ENCODE measurements around the gene USP8.
"Not testable (repeated sequence)": the region's sequence is repeated elsewhere in the genome, so short reads cannot be mapped to it uniquely, and the experiment has no call there.

The USP8 gene

GRCh38 chr15:50458348-50459112 lies 34.3 kb downstream of the USP8 start:
- Histone ChIP-seq H3K9ac (ENCODE audit: low read length) (no peak overlapping the region), H3K4me1 (ENCODE audit: control insufficient read depth, low read depth, low read length) (no peaks in the 10 kb centered on the region), H3K36me3 (ENCODE audit: control insufficient read depth, low read depth, low read length) (peaks cover 22% of the 10 kb centered on the region), H3K9me3 (ENCODE audit: control insufficient read depth, low read depth, low read length) (no peaks in the 10 kb centered on the region), H3K4me3 (ENCODE audit: low read length) (no peak overlapping the region), H3K27ac (ENCODE audit: low read length) (no peak overlapping the region), H3K27me3 (ENCODE audit: control insufficient read depth, insufficient read depth, low read length) (no peaks in the 10 kb centered on the region)

DNA sequence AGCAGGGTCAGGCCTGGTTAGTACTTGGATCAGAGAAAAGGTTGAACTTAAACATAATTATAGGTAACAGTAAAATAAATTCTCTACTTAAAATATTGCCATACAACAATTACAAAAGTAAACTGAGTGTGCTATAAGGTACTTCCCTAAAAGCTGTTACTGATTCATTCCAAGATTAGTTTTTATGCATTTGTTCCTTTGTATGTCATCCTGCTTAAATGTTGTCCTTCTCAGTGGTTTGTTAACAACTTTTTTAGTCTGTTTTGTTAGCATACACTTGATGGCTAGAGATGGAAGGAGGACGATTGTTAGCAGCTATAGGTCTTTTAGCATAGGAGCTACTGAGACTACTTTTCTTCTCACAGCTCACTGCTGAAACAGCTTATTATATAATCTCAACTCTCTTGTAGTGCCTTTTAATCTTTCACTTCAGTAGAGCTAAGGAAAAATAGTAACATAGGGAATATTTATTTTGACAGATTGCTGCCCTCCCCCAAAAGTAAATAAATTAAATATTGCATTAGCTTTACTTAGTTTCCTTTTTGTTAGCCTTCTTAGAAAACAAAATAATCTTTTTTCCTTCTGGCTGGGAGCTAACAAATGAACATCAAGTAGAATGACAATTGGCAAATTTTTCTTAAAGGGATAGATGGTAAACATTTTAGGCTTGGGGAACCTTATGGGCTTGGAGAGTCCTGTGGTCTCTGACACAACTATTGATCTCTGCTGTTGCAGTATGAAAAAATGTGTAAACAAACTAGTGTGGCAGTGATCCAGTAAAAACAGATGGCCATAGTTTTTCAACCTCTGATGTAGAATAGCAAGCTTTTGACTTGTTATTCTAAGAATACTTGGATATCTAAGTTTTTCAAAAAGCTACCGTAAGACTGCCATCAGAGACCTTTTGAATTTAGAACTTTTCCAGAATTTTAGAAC lies 39.5 kb downstream of the USP8 start:
- Histone ChIP-seq H3K9me3 (ENCODE audit: control insufficient read depth, low read depth, low read length) (no peaks in the 10 kb centered on the region), H3K36me3 (ENCODE audit: control insufficient read depth, low read depth, low read length) (peaks cover 11% of the 10 kb centered on the region), H3K27ac (ENCODE audit: low read length) (no peak overlapping the region)

DNA sequence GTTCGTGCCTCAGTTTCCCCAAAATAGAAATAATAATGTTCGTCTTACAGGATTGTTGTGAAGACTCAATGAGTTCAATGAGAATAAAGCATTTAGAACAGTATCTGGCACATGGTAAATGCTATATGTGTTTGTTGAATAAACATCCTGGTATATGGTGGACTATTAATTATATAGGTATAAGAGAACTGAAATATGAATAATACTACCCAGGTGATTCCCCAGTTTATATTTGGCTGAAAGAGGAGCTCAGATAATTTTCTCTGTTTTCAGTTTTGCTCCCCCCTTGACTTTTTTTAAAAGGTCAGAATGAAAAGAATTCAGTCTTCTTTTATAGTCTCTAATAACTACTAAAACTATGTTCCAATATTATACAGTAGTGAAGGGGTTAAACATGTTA lies 46.9 kb downstream of the USP8 start:
- peaks cover 4% of the 10 kb centered on the region for H3K4me1 ChIP-seq (ENCODE audit: control insufficient read depth, low read depth, low read length)
- peaks cover 8% of the 10 kb centered on the region for H3K36me3 ChIP-seq (ENCODE audit: control insufficient read depth, low read depth, low read length)
- no peak overlapping the region for H3K9ac ChIP-seq (ENCODE audit: low read length)
- no peak overlapping the region for H3K27ac ChIP-seq (ENCODE audit: low read length)
- H3K9me3 ChIP-seq (ENCODE audit: control insufficient read depth, low read depth, low read length), result no peaks in the 10 kb centered on the region
- no peaks in the 10 kb centered on the region for H3K27me3 ChIP-seq (ENCODE audit: control insufficient read depth, insufficient read depth, low read length)
- no peak overlapping the region for H3K4me3 ChIP-seq (ENCODE audit: low read length)

More for the DNA sequence above, 39.5 kb downstream of the USP8 start:
- no peaks in the 10 kb centered on the region for H3K27me3 ChIP-seq (ENCODE audit: control insufficient read depth, insufficient read depth, low read length)
- H3K4me3 ChIP-seq (ENCODE audit: low read length), result no peak overlapping the region
- peaks cover 13% of the 10 kb centered on the region for H3K4me1 ChIP-seq (ENCODE audit: control insufficient read depth, low read depth, low read length)
- no peak overlapping the region for H3K9ac ChIP-seq (ENCODE audit: low read length)

GRCh38 chr15:50476143-50476542 lies 51.9 kb downstream of the USP8 start:
- H3K9ac ChIP-seq (ENCODE audit: low read length), result no peak overlapping the region
- H3K27ac ChIP-seq (ENCODE audit: low read length), result no peak overlapping the region
- H3K9me3 ChIP-seq (ENCODE audit: control insufficient read depth, low read depth, low read length), result no peaks in the 10 kb centered on the region
- no peaks in the 10 kb centered on the region for H3K4me1 ChIP-seq (ENCODE audit: control insufficient read depth, low read depth, low read length)
- peaks cover 31% of the 10 kb centered on the region for H3K36me3 ChIP-seq (ENCODE audit: control insufficient read depth, low read depth, low read length)
- no peak overlapping the region for H3K4me3 ChIP-seq (ENCODE audit: low read length)
- H3K27me3 ChIP-seq (ENCODE audit: control insufficient read depth, insufficient read depth, low read length), result no peaks in the 10 kb centered on the region

GRCh38 chr15:50484781-50485180 lies 60.6 kb downstream of the USP8 start:
- no peak overlapping the region for H3K27ac ChIP-seq (ENCODE audit: low read length)
- no peak overlapping the region for H3K4me3 ChIP-seq (ENCODE audit: low read length)
- H3K27me3 ChIP-seq (ENCODE audit: control insufficient read depth, insufficient read depth, low read length), result no peaks in the 10 kb centered on the region
- no peaks in the 10 kb centered on the region for H3K9me3 ChIP-seq (ENCODE audit: control insufficient read depth, low read depth, low read length)
- no peak overlapping the region for H3K9ac ChIP-seq (ENCODE audit: low read length)
- H3K36me3 ChIP-seq (ENCODE audit: control insufficient read depth, low read depth, low read length), result peaks cover 37% of the 10 kb centered on the region
- H3K4me1 ChIP-seq (ENCODE audit: control insufficient read depth, low read depth, low read length), result no peaks in the 10 kb centered on the region

GRCh38 chr15:50485389-50485788 lies 61.2 kb downstream of the USP8 start:
- H3K27ac ChIP-seq (ENCODE audit: low read length), result no peak overlapping the region
- H3K36me3 ChIP-seq (ENCODE audit: control insufficient read depth, low read depth, low read length), result peaks cover 44% of the 10 kb centered on the region
- H3K27me3 ChIP-seq (ENCODE audit: control insufficient read depth, insufficient read depth, low read length), result no peaks in the 10 kb centered on the region
- no peaks in the 10 kb centered on the region for H3K4me1 ChIP-seq (ENCODE audit: control insufficient read depth, low read depth, low read length)
- no peak overlapping the region for H3K4me3 ChIP-seq (ENCODE audit: low read length)
- no peaks in the 10 kb centered on the region for H3K9me3 ChIP-seq (ENCODE audit: control insufficient read depth, low read depth, low read length)
- no peak overlapping the region for H3K9ac ChIP-seq (ENCODE audit: low read length)

DNA sequence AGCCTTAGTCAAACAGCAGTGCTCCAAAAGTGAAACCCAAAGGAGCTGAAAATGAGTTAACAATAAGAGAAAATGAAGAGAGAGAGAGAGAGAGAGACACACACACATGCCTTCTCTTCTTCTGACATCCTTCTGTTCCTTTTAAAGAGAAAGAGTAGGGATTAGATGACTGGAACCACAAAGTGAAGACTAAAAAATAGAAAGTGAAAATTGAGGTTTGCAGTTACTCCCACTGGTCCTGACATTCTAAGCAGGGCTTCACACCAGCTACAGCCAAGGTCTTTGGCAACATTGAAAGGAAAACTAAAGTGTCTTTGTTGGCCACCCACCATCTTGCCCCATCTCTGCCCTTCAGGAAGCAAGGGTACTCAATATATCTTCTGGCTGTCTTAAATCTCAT lies 63.1 kb downstream of the USP8 start:
- H3K36me3 ChIP-seq (ENCODE audit: control insufficient read depth, low read depth, low read length), result peaks cover 46% of the 10 kb centered on the region
- H3K9me3 ChIP-seq (ENCODE audit: control insufficient read depth, low read depth, low read length), result no peaks in the 10 kb centered on the region
- H3K27ac ChIP-seq (ENCODE audit: low read length), result no peak overlapping the region
- H3K4me1 ChIP-seq (ENCODE audit: control insufficient read depth, low read depth, low read length), result no peaks in the 10 kb centered on the region
- H3K4me3 ChIP-seq (ENCODE audit: low read length), result no peak overlapping the region
- H3K9ac ChIP-seq (ENCODE audit: low read length), result no peak overlapping the region
- no peaks in the 10 kb centered on the region for H3K27me3 ChIP-seq (ENCODE audit: control insufficient read depth, insufficient read depth, low read length)

GRCh38 chr15:50493625-50494024 lies 69.4 kb downstream of the USP8 start:
- Histone ChIP-seq H3K4me3 (ENCODE audit: low read length) (no peak overlapping the region), H3K9ac (ENCODE audit: low read length) (no peak overlapping the region), H3K27me3 (ENCODE audit: control insufficient read depth, insufficient read depth, low read length) (no peaks in the 10 kb centered on the region), H3K9me3 (ENCODE audit: control insufficient read depth, low read depth, low read length) (no peaks in the 10 kb centered on the region), H3K27ac (ENCODE audit: low read length) (no peak overlapping the region), H3K36me3 (ENCODE audit: control insufficient read depth, low read depth, low read length) (peaks cover 72% of the 10 kb centered on the region), H3K4me1 (ENCODE audit: control insufficient read depth, low read depth, low read length) (no peaks in the 10 kb centered on the region)

GRCh38 chr15:50494547-50494946 lies 70.3 kb downstream of the USP8 start:
- not testable (repeated sequence) for H3K4me1 ChIP-seq (ENCODE audit: control insufficient read depth, low read depth, low read length); H3K9ac ChIP-seq (ENCODE audit: low read length); H3K27ac ChIP-seq (ENCODE audit: low read length); H3K27me3 ChIP-seq (ENCODE audit: control insufficient read depth, insufficient read depth, low read length); H3K4me3 ChIP-seq (ENCODE audit: low read length); H3K9me3 ChIP-seq (ENCODE audit: control insufficient read depth, low read depth, low read length)
- H3K36me3 ChIP-seq (ENCODE audit: control insufficient read depth, low read depth, low read length), result peaks cover 82% of the 10 kb centered on the region

- Histone ChIP-seq H3K4me1 (ENCODE audit: control insufficient read depth, low read depth, low read length) (no peaks in the 10 kb centered on the region), H3K4me3 (ENCODE audit: low read length) (no peak overlapping the region), H3K27ac (ENCODE audit: low read length) (no peak overlapping the region)
These were observed 72.5 kb downstream of the USP8 start for GRCh38 chr15:50496692-50497091.

GRCh38 chr15:50500352-50500751 lies 76.1 kb downstream of the USP8 start:
- peaks cover 45% of the 10 kb centered on the region for H3K36me3 ChIP-seq (ENCODE audit: control insufficient read depth, low read depth, low read length)
- no peak overlapping the region for H3K27ac ChIP-seq (ENCODE audit: low read length)
- no peak overlapping the region for H3K9ac ChIP-seq (ENCODE audit: low read length)
- no peaks in the 10 kb centered on the region for H3K9me3 ChIP-seq (ENCODE audit: control insufficient read depth, low read depth, low read length)
- H3K27me3 ChIP-seq (ENCODE audit: control insufficient read depth, insufficient read depth, low read length), result no peaks in the 10 kb centered on the region
- no peak overlapping the region for H3K4me3 ChIP-seq (ENCODE audit: low read length)
- H3K4me1 ChIP-seq (ENCODE audit: control insufficient read depth, low read depth, low read length), result no peaks in the 10 kb centered on the region

More at GRCh38 chr15:50496692-50497091, 72.5 kb downstream of the USP8 start:
- Histone ChIP-seq H3K9me3 (ENCODE audit: control insufficient read depth, low read depth, low read length) (no peaks in the 10 kb centered on the region), H3K27me3 (ENCODE audit: control insufficient read depth, insufficient read depth, low read length) (no peaks in the 10 kb centered on the region), H3K36me3 (ENCODE audit: control insufficient read depth, low read depth, low read length) (peaks cover 74% of the 10 kb centered on the region), H3K9ac (ENCODE audit: low read length) (no peak overlapping the region)

All from iPS-18a (cell line).